IMR-90 (cell line): ENCODE results near the gene HGF.

ENCODE experiments used
- BHLHE40 ChIP-seq: fragments of 150-350 bp; IDR thresholded peaks from 2 replicates; pipeline ENCODE4 v1.6.1; 2016; ENCODE audit warnings: mild to moderate bottlenecking, low read depth, low read length
- CEBPB ChIP-seq: IDR thresholded peaks from 2 replicates; pipeline ENCODE4 v1.6.1; 2012; ENCODE audit warnings: low read depth, low read length, improper control_type of control experiment
- CHD1 ChIP-seq: IDR thresholded peaks from 2 replicates; pipeline ENCODE4 v1.6.1; 2012; ENCODE audit warnings: low read depth, low read length, improper control_type of control experiment
- FOS ChIP-seq: fragments of 150-350 bp; IDR thresholded peaks from 2 replicates; pipeline ENCODE4 v1.6.1; 2016; ENCODE audit warnings: low read depth, low read length
- MAFK ChIP-seq: IDR thresholded peaks from 2 replicates; pipeline ENCODE4 v1.6.1; 2012; ENCODE audit warnings: low read depth, low read length, improper control_type of control experiment
- MXI1 ChIP-seq: IDR thresholded peaks from 2 replicates; pipeline ENCODE4 v1.6.1; 2012; ENCODE audit warnings: low read depth, mild to moderate bottlenecking, low read length, moderate library complexity, borderline replicate concordance
- POLR2A ChIP-seq: IDR thresholded peaks from 2 replicates; pipeline ENCODE4 v1.6.1; 2012; ENCODE audit warnings: mild to moderate bottlenecking, low read depth, low read length
- RAD21 ChIP-seq: IDR thresholded peaks from 2 replicates; pipeline ENCODE4 v1.6.1; 2012; ENCODE audit warnings: low read length, improper control_type of control experiment
- RCOR1 ChIP-seq: IDR thresholded peaks from 2 replicates; pipeline ENCODE4 v1.6.1; 2012; ENCODE audit warnings: mild to moderate bottlenecking, low read length, improper control_type of control experiment; ENCODE audit not compliant: insufficient replicate concordance
- RFX5 ChIP-seq: IDR thresholded peaks from 2 replicates; pipeline ENCODE4 v1.8.0; 2012; ENCODE audit warnings: low read depth, mild to moderate bottlenecking, low read length, moderate library complexity
- TF ChIP-seq, protein P1 (sequence below): conservative IDR thresholded peaks from 2 replicates; pipeline ENCODE4 v1.5.1; 2012; ENCODE audit warnings: mild to moderate bottlenecking, low read depth, low read length, improper control_type of control experiment
- TF ChIP-seq, protein P2 (sequence below): fragments of 150-350 bp; IDR thresholded peaks from 2 replicates; pipeline ENCODE4 v1.6.1; 2017; ENCODE audit warnings: mild to moderate bottlenecking, antibody characterized with exemption, low read length, low read depth
- TF ChIP-seq, protein P3 (sequence below): fragments of 150-350 bp; IDR thresholded peaks from 2 replicates; pipeline ENCODE4 v1.6.1; 2016; ENCODE audit warnings: low read depth, mild to moderate bottlenecking, low read length, moderate library complexity, borderline replicate concordance

DNA sequence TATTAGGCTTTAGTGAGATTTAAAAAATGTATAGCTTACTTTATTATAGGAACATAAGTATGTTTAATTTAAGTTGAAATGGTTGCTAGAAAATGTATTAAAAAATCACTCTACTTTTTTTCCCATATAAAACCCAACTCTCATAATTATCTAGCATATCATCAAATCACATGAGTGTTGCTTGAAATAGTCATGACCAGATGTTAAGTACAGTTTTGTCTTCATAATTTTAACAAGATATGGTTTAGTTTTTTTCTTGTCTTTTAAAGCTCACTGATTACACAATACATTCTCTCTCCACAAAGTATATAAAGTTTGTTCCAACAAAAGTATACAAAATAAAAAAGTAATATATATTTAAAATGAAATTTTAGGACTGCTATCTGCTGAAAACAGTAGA is 82.8 kb downstream of the HGF start:
- TF ChIP-seq, protein P1, sequence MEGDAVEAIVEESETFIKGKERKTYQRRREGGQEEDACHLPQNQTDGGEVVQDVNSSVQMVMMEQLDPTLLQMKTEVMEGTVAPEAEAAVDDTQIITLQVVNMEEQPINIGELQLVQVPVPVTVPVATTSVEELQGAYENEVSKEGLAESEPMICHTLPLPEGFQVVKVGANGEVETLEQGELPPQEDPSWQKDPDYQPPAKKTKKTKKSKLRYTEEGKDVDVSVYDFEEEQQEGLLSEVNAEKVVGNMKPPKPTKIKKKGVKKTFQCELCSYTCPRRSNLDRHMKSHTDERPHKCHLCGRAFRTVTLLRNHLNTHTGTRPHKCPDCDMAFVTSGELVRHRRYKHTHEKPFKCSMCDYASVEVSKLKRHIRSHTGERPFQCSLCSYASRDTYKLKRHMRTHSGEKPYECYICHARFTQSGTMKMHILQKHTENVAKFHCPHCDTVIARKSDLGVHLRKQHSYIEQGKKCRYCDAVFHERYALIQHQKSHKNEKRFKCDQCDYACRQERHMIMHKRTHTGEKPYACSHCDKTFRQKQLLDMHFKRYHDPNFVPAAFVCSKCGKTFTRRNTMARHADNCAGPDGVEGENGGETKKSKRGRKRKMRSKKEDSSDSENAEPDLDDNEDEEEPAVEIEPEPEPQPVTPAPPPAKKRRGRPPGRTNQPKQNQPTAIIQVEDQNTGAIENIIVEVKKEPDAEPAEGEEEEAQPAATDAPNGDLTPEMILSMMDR: no peak
- no peak for TF ChIP-seq POLR2A
- no peak for TF ChIP-seq MXI1
- no peak for TF ChIP-seq RFX5
- no peak for TF ChIP-seq RAD21
- TF ChIP-seq FOS: no peak
- peak; percentile 44; the same call in 1 of the 2 replicates for TF ChIP-seq CEBPB
- no peak for TF ChIP-seq CHD1
- TF ChIP-seq, protein P2, sequence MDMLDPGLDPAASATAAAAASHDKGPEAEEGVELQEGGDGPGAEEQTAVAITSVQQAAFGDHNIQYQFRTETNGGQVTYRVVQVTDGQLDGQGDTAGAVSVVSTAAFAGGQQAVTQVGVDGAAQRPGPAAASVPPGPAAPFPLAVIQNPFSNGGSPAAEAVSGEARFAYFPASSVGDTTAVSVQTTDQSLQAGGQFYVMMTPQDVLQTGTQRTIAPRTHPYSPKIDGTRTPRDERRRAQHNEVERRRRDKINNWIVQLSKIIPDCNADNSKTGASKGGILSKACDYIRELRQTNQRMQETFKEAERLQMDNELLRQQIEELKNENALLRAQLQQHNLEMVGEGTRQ: no peak
- TF ChIP-seq BHLHE40: no peak
- TF ChIP-seq, protein P3, sequence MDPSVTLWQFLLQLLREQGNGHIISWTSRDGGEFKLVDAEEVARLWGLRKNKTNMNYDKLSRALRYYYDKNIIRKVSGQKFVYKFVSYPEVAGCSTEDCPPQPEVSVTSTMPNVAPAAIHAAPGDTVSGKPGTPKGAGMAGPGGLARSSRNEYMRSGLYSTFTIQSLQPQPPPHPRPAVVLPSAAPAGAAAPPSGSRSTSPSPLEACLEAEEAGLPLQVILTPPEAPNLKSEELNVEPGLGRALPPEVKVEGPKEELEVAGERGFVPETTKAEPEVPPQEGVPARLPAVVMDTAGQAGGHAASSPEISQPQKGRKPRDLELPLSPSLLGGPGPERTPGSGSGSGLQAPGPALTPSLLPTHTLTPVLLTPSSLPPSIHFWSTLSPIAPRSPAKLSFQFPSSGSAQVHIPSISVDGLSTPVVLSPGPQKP: no peak
- TF ChIP-seq MAFK: no peak
- no peak for TF ChIP-seq RCOR1
